GM23338 (cell line): ENCODE results near the gene CCDC93. TPM values are rescaled to one million over a fixed set of nuclear protein-coding genes. Genes with fewer than 3 reads are reported as not detected.

Experiments used
- ATAC-seq: fragments of 200-7000 bp; cut with Tn5 transposase; 3 replicates; pipeline ENCODE4 v1.9.1; 2020
- DNase-seq: peaks from one replicate; pipeline ENCODE4 v3.0.0-alpha.2; 2015; ENCODE audit warnings: low spot score
- H2AFZ ChIP-seq: fragments of 200-600 bp; sonication (generic); 2 replicates; pipeline ENCODE4 v1.8.0; 2016; ENCODE audit warnings: antibody characterized with exemption, mild to moderate bottlenecking, moderate library complexity
- H3F3A ChIP-seq: fragments of 200-600 bp; sonication (generic); replicated peaks from 2 replicates; pipeline ENCODE4 v1.8.0; 2017; ENCODE audit warnings: antibody characterized with exemption, mixed run types, low read depth
- H3K27ac ChIP-seq: fragments of 200-600 bp; sonication (generic); 2 replicates; pipeline ENCODE4 v1.6.1; 2016; ENCODE audit warnings: low read depth
- H3K27me3 ChIP-seq: fragments of 200-600 bp; sonication (generic); 2 replicates; pipeline ENCODE4 v1.8.0; 2016; ENCODE audit warnings: mild to moderate bottlenecking, mixed run types, moderate library complexity; ENCODE audit not compliant: insufficient read depth
- H3K36me3 ChIP-seq: fragments of 200-600 bp; sonication (generic); 2 replicates; pipeline ENCODE4 v1.8.0; 2016; ENCODE audit warnings: mild to moderate bottlenecking; ENCODE audit not compliant: insufficient read depth
- H3K4me1 ChIP-seq: fragments of 200-600 bp; sonication (generic); 2 replicates; pipeline ENCODE4 v1.8.0; 2016; ENCODE audit warnings: mild to moderate bottlenecking, moderate library complexity; ENCODE audit not compliant: insufficient read depth
- H3K4me2 ChIP-seq: fragments of 200-600 bp; sonication (generic); 2 replicates; pipeline ENCODE4 v1.7.1; 2017; ENCODE audit warnings: mixed run types
- H3K4me3 ChIP-seq: fragments of 200-600 bp; sonication (generic); 2 replicates; pipeline ENCODE4 v1.6.1; 2016; ENCODE audit warnings: mixed run types
- H3K79me2 ChIP-seq: fragments of 200-600 bp; sonication (generic); replicated peaks from 2 replicates; pipeline ENCODE4 v1.8.0; 2017; ENCODE audit warnings: mild to moderate bottlenecking; ENCODE audit not compliant: insufficient read depth
- H3K9me2 ChIP-seq: fragments of 200-600 bp; sonication (generic); 2 replicates; pipeline ENCODE4 v1.8.0; 2017; ENCODE audit not compliant: insufficient read depth
- H4K20me1 ChIP-seq: fragments of 200-600 bp; sonication (generic); replicated peaks from 2 replicates; pipeline ENCODE4 v1.8.0; 2017; ENCODE audit warnings: mild to moderate bottlenecking; ENCODE audit not compliant: insufficient read depth
- H3K27ac Mint-ChIP-seq: 2 replicates; pipeline ENCODE4 v1.8.0; 2020; ENCODE audit warnings: inconsistent platforms, mild to moderate bottlenecking, moderate library complexity, mixed read lengths
- H3K27me3 Mint-ChIP-seq: 3 replicates; pipeline ENCODE4 v1.8.0; 2022; ENCODE audit warnings: low read depth, mild to moderate bottlenecking, moderate library complexity, mixed read lengths, inconsistent platforms; ENCODE audit not compliant: insufficient read depth, poor library complexity
- H3K36me3 Mint-ChIP-seq: 3 replicates; pipeline ENCODE4 v1.8.0; 2021; ENCODE audit warnings: low read depth, mild to moderate bottlenecking, inconsistent platforms, moderate library complexity, mixed read lengths
- H3K4me1 Mint-ChIP-seq: 3 replicates; pipeline ENCODE4 v1.8.0; 2020; ENCODE audit warnings: mild to moderate bottlenecking, inconsistent platforms, mixed read lengths
- H3K4me3 Mint-ChIP-seq: 3 replicates; pipeline ENCODE4 v1.8.0; 2021; ENCODE audit warnings: moderate library complexity, mild to moderate bottlenecking, inconsistent platforms, mixed read lengths
- H3K9me3 Mint-ChIP-seq: 3 replicates; pipeline ENCODE4 v1.8.0; 2020; ENCODE audit warnings: moderate library complexity, mild to moderate bottlenecking, inconsistent platforms, mixed read lengths
- POLR2AphosphoS5 ChIP-seq: IDR thresholded peaks from 2 replicates; pipeline ENCODE4 v1.6.1; 2016; ENCODE audit warnings: antibody characterized with exemption, low read depth
- long read RNA-seq: library from polyadenylated mRNA; unstranded; transcript quantifications from one replicate; pipeline ENCODE4 v2.0.0, GENCODE V29; 2020; ENCODE audit not compliant: unreplicated experiment
- polyA plus RNA-seq: library from polyadenylated mRNA; unstranded; fragments of >200 nt; fragmentation: Nextera tagmentation; extraction: Ambion mirVana; gene quantifications from 2 replicates; pipeline ENCODE4 v1.2.1, GENCODE V29; 2016
- total RNA-seq: library from RNA; depleted of rRNA; stranded (reverse); fragments of >200 nt; shearing (Covaris generic); gene quantifications from 2 replicates; pipeline ENCODE4 v1.2.3, GENCODE V29; 2014; rRNA removed
- TF ChIP-seq, protein P1 (sequence below): IDR thresholded peaks from 2 replicates; pipeline ENCODE4 v1.6.1; 2016; ENCODE audit warnings: antibody characterized with exemption
- TF ChIP-seq, protein P2 (sequence below): fragments of 250-450 bp; sonication (Bioruptor Pico); IDR thresholded peaks from 2 replicates; pipeline ENCODE4 v1.5.0; 2020; ENCODE audit warnings: mild to moderate bottlenecking, moderate library complexity

Gene CCDC93, protein sequence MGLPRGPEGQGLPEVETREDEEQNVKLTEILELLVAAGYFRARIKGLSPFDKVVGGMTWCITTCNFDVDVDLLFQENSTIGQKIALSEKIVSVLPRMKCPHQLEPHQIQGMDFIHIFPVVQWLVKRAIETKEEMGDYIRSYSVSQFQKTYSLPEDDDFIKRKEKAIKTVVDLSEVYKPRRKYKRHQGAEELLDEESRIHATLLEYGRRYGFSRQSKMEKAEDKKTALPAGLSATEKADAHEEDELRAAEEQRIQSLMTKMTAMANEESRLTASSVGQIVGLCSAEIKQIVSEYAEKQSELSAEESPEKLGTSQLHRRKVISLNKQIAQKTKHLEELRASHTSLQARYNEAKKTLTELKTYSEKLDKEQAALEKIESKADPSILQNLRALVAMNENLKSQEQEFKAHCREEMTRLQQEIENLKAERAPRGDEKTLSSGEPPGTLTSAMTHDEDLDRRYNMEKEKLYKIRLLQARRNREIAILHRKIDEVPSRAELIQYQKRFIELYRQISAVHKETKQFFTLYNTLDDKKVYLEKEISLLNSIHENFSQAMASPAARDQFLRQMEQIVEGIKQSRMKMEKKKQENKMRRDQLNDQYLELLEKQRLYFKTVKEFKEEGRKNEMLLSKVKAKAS
- total RNA-seq (9.8 and 13.1 TPM in 2 replicates), polyA plus RNA-seq (12.3 and 16.8 TPM in 2 replicates)
- long read RNA-seq, partial matches to known transcripts: 3 of 3 reads
- long read RNA-seq, other reads (novel, unspliced or antisense): 0 of 3 reads

GRCh38 chr2:118013724-118014491, at the start of gene CCDC93:
Gene CCDC93 (minus strand): TSS chr2:118014070. CDS start chr2:118013995, 75 bp downstream.
- H3K4me3 Mint-ChIP-seq: peak within 1 kb of the TSS; percentile 94
- Histone ChIP-seq H3K4me2 (peak within 1 kb of the TSS; percentile 99), H3K36me3 (no peaks in the 10 kb centered on the region), H3K9me2 (no peaks in the 10 kb centered on the region), H2AFZ (peak within 1 kb of the TSS; percentile 100), H3K79me2 (peaks cover 40% of the 10 kb centered on the region), H3K4me1 (peaks cover 7% of the 10 kb centered on the region), H3F3A (no peaks in the 10 kb centered on the region), H3K27ac (peak within 1 kb of the TSS; percentile 80; the same call in 1 of the 2 replicates), H4K20me1 (peaks cover 11% of the 10 kb centered on the region; the same call in 1 of the 2 replicates), H3K4me3 (peak within 1 kb of the TSS; percentile 92), H3K27me3 (peaks cover 42% of the 10 kb centered on the region)
- TF ChIP-seq POLR2AphosphoS5: peak; percentile 75
- TF ChIP-seq, protein P1, sequence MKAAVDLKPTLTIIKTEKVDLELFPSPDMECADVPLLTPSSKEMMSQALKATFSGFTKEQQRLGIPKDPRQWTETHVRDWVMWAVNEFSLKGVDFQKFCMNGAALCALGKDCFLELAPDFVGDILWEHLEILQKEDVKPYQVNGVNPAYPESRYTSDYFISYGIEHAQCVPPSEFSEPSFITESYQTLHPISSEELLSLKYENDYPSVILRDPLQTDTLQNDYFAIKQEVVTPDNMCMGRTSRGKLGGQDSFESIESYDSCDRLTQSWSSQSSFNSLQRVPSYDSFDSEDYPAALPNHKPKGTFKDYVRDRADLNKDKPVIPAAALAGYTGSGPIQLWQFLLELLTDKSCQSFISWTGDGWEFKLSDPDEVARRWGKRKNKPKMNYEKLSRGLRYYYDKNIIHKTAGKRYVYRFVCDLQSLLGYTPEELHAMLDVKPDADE: peak; percentile 29; the same call in 1 of the 2 replicates
- TF ChIP-seq, protein P2, sequence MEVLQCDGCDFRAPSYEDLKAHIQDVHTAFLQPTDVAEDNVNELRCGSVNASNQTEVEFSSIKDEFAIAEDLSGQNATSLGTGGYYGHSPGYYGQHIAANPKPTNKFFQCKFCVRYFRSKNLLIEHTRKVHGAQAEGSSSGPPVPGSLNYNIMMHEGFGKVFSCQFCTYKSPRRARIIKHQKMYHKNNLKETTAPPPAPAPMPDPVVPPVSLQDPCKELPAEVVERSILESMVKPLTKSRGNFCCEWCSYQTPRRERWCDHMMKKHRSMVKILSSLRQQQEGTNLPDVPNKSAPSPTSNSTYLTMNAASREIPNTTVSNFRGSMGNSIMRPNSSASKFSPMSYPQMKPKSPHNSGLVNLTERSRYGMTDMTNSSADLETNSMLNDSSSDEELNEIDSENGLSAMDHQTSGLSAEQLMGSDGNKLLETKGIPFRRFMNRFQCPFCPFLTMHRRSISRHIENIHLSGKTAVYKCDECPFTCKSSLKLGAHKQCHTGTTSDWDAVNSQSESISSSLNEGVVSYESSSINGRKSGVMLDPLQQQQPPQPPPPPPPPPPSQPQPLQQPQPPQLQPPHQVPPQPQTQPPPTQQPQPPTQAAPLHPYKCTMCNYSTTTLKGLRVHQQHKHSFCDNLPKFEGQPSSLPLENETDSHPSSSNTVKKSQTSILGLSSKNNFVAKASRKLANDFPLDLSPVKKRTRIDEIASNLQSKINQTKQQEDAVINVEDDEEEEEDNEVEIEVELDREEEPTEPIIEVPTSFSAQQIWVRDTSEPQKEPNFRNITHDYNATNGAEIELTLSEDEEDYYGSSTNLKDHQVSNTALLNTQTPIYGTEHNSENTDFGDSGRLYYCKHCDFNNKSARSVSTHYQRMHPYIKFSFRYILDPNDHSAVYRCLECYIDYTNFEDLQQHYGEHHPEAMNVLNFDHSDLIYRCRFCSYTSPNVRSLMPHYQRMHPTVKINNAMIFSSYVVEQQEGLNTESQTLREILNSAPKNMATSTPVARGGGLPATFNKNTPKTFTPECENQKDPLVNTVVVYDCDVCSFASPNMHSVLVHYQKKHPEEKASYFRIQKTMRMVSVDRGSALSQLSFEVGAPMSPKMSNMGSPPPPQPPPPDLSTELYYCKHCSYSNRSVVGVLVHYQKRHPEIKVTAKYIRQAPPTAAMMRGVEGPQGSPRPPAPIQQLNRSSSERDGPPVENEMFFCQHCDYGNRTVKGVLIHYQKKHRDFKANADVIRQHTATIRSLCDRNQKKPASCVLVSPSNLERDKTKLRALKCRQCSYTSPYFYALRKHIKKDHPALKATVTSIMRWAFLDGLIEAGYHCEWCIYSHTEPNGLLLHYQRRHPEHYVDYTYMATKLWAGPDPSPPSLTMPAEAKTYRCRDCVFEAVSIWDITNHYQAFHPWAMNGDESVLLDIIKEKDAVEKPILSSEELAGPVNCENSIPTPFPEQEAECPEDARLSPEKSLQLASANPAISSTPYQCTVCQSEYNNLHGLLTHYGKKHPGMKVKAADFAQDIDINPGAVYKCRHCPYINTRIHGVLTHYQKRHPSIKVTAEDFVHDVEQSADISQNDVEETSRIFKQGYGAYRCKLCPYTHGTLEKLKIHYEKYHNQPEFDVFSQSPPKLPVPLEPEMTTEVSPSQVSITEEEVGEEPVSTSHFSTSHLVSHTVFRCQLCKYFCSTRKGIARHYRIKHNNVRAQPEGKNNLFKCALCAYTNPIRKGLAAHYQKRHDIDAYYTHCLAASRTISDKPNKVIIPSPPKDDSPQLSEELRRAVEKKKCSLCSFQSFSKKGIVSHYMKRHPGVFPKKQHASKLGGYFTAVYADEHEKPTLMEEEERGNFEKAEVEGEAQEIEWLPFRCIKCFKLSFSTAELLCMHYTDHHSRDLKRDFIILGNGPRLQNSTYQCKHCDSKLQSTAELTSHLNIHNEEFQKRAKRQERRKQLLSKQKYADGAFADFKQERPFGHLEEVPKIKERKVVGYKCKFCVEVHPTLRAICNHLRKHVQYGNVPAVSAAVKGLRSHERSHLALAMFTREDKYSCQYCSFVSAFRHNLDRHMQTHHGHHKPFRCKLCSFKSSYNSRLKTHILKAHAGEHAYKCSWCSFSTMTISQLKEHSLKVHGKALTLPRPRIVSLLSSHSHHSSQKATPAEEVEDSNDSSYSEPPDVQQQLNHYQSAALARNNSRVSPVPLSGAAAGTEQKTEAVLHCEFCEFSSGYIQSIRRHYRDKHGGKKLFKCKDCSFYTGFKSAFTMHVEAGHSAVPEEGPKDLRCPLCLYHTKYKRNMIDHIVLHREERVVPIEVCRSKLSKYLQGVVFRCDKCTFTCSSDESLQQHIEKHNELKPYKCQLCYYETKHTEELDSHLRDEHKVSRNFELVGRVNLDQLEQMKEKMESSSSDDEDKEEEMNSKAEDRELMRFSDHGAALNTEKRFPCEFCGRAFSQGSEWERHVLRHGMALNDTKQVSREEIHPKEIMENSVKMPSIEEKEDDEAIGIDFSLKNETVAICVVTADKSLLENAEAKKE (CRISPR knock-in tag): no peak
- ATAC-seq (peak; percentile 83), DNase-seq (peak; percentile 86)
- H3K9me3 Mint-ChIP-seq: no peaks in the 10 kb centered on the region; the same call in 2 of the 3 replicates
- peaks cover 41% of the 10 kb centered on the region for H3K27me3 Mint-ChIP-seq
- H3K27ac Mint-ChIP-seq: no peak within 1 kb of the TSS; the same call in 1 of the 2 replicates
- H3K36me3 Mint-ChIP-seq: no peaks in the 10 kb centered on the region; the same call in 2 of the 3 replicates
- H3K4me1 Mint-ChIP-seq: peaks cover 14% of the 10 kb centered on the region; the same call in 2 of the 3 replicates
